ENCODE measurements around the gene RB1. TPM values are rescaled to one million over a fixed set of nuclear protein-coding genes. Genes with fewer than 3 reads are reported as not detected.
"Not testable (repeated sequence)": the region's sequence is repeated elsewhere in the genome, so short reads cannot be mapped to it uniquely, and the experiment has no call there.

RB1 gene
- total RNA-seq, 1 donor from 2014 or later: 44.9 TPM

DNA sequence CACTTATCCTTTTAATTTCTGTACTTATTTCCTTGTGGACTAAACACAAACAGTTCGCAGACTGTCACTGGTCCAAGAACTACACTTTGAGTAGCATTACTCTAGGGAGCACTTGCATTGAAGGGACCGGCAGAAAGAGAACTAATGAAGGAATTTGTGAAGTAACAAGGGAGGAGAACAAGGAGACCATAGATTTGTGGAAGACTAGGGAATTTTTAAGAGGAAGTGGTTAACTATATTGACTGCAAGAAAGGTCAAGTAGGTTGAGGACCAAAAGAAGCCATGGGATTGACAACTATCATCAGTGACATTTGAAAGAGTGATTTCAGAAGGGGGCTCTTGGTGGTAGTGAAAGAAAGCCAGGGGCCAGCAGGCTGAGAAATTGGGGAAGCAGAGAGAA is 4.0 kb upstream of the RB1 start:
- DNase-seq: no peak

DNA sequence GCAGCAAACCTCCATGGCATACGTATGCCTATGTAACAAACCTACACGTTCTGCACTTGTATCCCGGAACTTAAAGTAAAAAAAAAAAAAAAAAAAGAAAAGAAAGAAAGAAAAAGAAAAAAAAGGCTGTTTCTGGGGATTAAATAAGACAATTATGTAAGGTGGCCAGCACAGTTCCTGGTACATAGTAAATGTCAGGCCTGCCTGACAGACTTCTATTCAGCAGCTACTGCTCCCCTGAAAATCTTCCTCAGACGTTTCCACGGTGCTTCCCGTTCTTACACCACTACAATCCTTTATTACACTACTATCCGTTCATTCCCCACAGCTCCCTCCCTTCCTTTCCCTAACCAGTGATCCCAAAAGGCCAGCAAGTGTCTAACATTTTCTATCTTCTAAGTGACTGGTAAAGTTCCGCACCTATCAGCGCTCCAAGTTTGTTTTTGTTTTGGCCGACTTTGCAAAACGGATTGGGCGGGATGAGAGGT is 636 bp upstream of the RB1 start:
- peak; percentile 64 for DNase-seq

DNA sequence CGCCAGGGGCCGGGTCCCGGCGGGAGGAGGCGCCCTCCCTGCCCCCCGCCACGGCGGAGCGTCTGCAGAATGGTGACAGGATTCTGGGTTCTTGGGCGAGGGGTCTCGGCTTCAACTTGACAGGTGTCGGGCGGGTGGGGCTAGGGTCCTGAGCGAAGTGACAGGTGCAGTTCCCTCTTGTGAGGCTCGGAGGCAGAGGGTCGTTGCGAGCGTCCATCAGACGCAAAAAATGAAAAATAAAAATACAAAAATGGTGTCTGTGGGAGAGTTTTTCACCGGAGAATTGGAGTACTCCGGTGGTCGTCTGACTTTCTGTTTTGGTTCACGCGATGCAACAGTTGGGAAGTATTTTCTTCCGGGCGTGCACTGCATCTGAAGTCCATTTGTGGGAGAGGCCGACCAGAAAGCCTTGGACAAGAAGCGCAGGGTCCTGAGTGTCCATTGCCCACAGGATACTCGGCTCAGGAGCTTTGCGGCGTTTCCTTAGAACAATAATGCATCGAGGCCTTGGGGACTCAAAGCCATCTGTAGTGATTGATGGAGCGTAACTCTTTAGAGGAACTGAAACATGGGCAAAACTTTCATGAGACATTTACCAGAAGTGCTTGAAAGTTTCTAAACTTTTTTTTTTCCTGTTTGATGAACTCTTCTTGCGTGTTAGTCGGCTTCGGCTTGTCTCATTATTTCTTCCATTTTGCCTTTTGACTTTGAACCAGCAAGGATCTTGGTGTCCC is 759 bp downstream of the RB1 start:
- peak; percentile 59 for DNase-seq

DNA sequence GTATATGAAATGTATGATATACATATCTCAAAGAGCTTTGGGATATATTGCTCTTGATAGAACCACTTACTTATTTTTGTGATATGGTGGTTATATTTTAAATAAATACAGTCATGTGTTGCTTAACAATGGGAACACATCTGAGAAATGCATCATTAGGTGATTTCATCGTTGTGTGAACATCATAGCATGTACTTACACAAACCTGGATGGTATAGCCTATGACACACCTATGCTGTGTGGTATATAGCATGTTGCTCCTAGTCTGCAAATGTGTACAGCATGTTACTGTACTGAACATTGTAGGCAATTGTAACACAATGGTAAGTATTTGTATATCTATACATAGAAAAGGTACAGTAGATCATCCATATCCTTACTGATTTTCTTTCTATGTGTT is 7.7 kb downstream of the RB1 start:
- DNase-seq: no peak

DNA sequence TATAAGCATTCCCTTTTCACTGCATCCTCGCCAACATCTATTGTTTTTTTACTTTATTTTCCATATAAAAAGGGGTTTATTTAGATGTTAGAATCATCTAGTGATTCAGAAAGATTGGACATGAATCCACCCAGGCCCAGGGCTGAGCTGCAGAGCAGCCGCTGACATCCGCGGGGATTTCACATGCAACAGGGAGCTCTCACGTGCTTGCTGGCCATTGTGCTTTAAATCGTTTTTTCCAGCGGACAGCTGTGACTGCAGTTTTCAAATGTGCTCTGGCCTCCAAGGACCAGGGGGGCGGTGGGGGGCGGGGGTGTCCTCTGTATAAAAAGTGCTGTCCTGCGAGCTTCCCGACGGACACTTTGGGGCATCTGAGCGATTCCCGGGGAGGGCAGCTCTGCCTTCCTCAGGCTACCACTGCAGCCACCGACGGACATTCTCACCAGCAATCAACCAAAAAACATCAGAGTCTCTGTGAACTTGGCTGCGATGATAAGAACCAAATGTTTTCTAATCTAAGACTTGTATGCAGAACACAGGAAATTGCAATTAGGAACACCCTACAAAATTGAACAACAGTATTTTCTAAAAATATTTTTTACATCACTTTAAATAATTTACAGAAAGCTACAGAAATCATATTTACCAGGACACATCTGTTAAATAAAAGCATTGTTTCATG is 12.6 kb downstream of the RB1 start:
- no peak for DNase-seq

DNA sequence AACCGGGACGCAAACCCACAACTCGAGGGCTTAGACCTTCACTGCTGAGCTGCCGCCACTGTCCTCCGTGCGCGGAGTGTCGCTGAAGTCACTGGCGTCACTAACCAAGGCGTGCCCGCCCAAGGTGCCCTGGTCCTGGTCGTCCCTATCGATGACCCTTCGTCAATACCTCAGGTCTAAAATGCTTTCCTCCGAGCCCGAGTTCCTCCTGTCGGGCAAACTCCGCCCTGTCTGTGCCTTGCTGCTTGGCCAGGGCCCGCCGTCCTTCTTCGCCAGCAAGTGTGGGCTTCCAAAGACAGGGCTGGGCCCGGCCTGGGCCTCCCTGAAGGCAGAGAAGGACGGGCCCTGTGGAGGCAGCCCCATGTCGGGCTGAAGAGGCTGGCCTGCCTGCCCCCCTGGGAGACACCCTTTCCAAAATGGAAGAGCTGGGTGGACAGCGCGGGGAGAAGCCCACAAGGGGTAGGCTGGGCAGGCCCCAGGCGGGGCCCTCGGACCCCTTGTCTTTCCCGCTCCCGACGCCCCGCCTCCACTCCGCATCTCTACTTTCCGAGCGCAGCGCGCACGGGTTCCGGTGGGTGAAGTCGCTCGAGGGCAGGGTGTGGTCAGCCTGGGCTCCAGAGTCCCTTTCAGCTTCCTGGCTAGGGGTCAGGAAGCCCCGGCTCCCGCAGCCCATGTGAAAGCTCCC is 13.4 kb downstream of the RB1 start:
- no peak for DNase-seq

DNA sequence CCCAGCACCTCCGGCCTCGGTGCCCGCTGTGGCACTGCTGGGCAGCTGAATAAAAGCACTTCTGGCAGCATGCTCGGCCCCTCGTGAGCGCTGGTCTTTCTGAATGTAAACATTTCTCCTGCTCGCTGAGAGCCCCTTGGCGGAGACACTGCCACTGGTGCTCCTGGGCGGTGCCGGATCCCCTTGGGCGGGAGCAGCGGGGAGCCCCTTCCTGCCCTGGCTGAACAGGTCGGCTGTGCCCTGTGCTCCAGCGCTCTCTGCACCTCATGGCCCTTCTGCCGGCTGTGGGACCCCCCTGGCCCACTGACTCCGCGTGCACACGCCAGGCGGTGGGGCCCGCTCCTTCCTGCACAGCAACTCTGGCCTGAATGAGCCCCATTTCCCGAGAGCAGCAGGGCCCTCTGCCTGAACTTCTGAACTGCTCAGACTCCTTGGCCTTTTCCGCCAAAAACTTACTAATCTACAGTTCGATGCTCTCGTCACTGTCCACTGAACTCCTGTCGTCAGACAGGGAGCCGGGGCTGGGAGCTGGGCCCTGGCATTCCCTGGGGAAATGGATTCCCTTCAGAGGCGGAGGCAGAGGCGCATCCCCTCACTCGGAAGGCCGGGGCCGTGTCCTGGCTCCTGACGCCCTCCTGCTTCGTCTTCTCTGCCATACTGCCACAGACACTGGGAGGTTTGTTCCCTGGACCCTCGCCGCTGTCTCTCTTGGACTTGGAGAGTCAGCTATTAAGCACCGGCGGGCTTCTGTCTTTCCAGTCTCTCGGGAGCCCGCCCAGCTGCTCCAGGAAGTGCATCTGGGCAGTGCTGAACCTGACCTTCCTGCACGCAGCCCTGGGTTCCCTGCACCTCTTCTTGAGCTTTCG is 14.2 kb downstream of the RB1 start:
- no peak for DNase-seq

DNA sequence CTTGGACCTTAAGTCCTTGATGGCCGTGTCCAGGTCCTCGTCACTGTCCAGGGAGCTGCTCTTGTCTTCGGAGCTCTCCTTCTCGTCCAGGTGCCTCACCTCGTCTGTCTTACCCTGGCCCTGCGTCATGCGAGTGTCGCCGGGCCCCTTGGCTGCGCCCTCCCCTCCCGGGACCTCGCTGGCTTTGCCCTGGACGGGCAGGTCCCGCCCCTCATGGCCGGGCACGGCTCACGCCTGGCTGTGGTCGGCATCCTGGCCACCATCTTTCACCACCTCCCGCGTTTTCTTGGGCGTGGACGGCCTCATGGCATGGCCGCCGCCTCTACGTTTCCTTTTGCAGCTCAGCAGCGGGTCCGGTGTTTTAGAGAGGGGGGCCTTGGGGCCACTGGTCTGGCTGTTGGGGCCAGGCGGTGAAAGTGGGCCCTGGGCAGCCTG is 14.8 kb downstream of the RB1 start:
- DNase-seq: no peak

DNA sequence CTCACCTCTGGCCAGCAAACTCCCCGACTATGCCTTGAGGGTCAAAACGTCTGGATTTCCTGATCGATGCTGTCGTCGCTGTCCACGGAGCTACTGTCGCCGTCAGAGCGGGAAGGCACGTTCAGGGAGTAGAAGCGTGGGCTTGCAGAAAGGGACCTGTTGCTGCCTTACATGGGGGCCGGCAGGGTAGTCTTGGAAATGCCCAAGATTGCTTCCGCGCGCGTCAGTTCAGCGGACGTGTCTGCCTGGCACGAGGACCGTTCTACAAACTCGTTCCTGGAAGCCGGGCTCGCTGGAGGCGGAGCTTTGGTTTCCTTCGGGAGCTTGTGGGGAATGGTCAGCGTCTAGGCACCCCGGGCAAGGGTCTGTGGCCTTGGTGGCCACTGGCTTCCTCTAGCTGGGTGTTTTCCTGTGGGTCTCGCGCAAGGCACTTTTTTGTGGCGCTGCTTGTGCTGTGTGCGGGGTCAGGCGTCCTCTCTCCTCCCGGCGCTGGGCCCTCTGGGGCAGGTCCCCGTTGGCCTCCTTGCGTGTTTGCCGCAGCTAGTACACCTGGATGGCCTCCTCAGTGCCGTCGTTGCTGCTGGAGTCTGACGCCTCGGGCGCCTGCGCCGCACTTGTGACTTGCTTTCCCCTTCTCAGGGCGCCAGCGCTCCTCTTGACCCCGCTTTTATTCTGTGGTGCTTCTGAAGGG is 15.4 kb downstream of the RB1 start:
- no peak for DNase-seq

DNA sequence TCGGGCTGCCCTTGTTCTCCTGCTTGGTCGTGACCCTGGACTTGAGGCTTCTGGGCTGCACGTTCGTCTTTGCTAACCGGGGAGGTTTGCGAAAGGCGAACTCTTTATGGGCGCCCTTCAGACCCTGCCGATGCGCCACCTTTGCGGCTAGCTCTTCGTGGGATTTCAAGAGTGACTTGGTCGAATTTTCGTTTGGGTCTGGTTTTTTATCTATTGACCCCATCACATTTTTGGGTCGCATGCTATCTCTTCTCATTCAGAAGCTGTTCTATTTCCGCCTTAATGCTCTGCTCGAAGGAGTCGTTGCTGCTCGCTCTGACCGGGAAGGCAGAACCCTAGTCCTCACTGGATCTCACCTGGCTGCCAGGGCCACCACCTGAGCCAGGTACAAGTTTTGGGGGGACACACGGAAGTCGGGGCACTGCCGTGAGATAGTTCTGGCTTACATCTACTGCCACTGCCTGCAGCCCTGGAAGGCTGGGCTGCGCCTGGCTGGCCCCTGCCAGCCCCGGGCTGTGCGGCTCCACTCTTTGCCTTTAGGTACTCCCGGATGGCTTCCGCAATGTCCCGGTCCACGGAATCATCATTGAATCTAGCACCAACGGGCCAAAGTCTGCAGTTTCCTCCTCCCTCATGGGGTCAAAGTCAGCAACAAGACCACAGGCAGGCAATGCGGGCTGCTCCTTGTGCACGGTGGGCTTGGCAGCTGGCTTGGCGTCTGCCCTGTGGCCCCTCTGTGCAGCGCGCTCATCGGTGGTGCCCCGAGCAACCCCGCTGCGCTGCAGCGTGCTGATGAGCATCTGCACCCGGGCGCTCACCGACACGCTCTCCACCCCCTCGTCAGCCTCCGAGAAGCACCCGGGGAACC is 16.2 kb downstream of the RB1 start:
- no peak for DNase-seq

DNA sequence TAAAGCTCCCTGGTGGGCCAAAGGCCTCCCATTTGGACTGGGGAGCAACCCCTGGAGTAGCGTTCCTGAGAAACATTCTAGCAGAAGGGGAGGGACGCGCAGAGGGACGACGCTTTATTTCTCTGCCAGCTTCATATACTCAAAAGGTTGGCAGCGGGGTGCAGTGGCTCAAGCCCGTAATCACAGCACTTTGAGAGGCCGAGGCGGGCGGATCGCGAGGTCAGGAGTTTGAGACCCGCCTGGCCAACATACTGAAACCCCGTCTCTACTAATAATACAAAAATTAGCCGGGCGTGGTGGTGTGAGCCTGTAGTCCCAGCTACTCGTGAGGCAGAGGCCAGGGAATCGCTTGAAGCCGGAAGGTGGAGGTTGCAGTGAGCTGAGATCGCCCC is 16.8 kb downstream of the RB1 start:
- no peak for DNase-seq

DNA sequence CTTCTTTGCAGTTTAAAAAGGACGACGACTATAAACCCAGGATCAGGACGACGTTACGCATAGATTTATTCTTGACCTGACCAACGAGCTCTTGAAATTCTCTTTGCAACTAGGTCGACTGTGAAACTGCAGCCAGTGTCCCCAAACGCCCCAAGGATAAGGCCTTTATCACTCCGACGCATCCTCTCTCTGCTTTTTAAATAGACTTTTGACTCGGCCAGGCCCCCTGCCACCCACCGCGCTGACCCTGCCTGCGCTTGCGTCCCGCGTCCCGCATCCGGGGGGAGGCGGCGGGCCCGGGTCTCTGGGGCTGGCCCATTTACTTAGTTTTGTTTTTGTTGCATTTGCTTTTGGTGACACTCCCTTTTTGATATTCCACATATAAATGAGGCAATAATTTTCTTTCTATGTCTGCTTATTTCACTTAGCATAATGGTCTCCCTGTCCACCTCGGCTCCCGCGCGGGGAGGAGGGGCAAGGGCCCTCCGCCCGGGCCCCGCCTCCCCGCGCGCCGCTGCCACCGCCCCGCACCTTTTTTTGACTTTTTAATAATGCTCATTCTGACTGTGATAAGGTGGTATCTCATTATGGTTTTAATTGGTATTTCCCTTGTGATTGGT is 17.4 kb downstream of the RB1 start:
- DNase-seq: no peak

DNA sequence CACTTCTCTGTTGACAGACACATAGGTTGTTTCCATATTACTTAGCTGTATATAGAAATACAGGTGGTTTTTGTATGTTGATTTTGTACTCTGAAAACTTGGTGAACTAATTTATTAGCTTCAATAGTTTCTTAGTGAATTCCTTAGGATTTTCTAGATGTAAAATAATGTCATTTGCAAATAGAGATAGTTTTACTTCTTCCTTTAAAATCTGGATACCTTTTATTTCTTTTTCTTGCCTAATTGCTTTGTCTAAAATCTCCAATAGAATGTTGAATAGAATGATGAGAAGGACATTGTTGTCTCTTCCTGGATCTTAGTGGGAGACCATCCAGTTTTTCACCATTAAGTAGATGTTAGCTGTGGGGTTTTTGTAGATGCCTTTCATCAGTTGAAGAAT is 18.7 kb downstream of the RB1 start:
- no peak for DNase-seq

DNA sequence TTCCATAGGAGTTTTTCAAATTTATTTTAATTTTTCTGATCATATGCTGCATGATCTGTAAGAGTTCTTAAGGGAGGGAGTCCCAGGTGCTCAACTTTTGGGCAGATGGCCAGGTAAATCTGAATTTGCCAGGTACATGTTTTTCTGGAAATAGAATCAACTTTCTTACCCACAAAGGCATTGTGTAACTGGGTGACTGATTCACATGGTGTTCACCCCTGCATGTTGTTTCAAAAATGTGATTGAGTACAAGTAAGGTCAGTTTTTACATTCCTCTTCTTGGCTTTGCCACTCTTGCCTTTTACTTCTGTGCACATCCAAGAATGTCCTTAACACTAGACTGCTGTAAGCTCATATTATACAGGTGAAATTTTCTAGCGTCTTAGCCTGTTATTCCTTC is 30.4 kb downstream of the RB1 start:
- no peak for DNase-seq

DNA sequence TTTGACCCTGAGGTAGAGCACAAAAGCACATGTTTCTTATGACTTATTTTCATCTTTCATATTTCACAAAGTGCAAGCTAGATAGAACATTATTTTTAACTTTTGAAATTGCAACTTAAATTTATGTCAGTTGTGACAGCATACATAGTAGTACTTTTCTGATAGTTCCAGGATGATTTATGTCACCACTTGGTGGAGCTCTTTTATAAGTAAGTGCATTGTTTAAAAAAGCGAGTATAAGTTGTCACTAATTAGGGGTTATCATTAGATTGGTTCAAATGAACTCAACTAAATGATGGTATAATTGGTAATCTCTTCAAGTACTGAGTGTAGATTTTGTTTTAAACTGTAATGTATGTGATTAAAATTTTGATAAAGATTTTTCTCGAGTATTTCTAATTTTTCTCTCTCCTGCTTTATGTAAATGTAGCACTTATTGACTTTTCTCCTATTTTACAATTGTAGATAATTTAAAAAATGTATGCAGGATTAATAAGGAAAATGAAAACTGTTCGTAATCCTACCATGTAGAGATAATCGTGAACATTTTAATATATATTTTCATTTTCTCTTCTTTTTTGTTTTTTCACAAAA is 31.1 kb downstream of the RB1 start:
- peak; percentile 5 for DNase-seq

DNA sequence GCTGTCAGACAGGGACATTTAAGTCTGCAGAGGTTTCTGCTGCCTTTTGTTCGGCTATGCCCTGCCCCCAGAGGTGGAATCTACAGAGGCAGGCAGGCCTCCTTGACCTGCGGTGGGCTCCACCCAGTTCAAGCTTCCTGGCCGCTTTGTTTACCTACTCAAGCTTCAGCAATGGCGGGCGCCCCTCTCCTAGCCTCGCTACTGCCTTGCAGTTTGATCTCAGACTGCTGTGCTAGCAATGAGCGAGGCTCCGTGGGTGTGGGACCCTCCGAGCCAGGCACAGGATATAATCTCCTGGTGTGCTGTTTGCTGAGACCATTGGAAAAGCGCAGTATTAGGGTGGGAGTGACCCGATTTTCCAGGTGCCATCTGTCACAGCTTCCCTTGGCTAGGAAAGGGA is 35.6 kb downstream of the RB1 start:
- DNase-seq: not testable (repeated sequence)

DNA sequence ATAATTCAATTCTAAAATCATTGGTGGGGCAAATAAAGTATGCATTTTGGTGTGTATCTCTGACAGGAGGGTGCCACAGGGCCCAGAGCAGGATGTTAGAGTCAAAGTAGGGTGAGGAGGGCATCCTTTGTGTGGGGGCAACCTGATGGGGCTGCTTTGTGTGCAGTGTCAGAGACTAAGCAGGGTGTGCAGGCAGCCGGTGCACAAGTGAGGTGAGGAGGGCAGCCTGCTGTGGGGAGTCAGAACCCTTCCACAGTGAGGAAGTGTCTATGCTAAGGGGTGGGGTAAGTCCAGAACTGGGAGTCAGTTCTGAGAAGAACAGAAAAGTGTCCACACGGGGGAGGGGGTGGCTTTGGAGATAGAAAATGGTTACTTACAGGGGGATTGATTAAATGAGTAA is 40.7 kb downstream of the RB1 start:
- no peak for DNase-seq

DNA sequence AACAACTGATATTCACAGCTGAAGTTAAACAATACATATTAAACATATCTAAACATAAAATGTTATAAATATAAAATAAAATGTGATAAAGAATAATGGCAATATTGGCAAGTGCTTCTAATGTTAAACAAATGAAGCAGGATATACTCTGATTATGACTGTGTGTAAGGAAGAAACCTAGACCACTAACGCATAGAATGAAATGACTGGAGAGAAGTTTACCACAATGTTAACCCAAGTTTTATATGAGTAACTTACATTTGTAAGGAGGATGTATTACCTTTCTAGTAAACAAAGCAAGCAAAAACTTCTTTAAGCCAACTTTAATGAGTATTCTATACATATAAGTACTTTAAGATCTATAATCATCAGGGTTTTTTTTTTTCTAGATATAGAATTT is 43.0 kb downstream of the RB1 start:
- no peak for DNase-seq

DNA sequence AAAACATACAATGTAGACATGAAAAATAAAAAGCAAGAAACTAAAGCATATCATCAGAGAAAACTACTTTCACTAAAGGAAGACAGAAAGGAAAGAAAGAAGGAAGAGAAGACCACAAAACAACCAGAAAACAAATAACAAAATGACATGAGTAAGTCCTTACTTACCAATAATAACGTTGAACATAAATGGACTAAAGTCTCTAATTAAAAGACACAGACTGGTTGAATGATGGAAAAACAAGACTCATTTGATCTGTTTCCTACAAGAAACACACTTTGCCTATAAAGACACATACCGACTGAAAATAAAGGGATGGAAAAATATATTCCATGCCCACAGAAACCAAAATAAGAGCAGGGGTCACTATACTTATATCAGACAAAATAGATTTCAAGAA is 46.0 kb downstream of the RB1 start:
- no peak for DNase-seq

DNA sequence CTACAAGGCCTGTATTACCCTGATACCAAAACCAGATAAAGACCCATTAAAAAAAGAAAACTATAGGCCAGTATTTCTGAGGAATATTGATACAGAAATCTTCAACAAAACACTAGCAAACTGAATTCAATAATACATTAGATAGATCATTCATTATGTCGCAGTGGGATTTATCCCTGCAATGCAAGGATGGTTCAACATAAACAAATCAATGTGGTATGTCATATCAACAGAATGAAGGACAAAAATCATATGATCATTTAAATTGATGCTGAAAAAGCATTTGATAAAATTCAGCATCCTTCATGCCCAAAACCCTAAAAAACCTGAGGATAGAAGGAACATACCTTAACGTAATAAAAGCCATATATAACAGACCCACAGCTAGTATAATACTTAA is 50.0 kb downstream of the RB1 start:
- DNase-seq: no peak
